ENCODE measurements around the gene DIS3L. TPM values are rescaled to one million over a fixed set of nuclear protein-coding genes. Genes with fewer than 3 reads are reported as not detected.

The DIS3L gene
- total and polyA plus RNA-seq, 2 of the 13 experiments (the other 11 are each of a cell fraction or from before 2014, with no cell fraction given), result 21.0 to 50.5 TPM

DNA sequence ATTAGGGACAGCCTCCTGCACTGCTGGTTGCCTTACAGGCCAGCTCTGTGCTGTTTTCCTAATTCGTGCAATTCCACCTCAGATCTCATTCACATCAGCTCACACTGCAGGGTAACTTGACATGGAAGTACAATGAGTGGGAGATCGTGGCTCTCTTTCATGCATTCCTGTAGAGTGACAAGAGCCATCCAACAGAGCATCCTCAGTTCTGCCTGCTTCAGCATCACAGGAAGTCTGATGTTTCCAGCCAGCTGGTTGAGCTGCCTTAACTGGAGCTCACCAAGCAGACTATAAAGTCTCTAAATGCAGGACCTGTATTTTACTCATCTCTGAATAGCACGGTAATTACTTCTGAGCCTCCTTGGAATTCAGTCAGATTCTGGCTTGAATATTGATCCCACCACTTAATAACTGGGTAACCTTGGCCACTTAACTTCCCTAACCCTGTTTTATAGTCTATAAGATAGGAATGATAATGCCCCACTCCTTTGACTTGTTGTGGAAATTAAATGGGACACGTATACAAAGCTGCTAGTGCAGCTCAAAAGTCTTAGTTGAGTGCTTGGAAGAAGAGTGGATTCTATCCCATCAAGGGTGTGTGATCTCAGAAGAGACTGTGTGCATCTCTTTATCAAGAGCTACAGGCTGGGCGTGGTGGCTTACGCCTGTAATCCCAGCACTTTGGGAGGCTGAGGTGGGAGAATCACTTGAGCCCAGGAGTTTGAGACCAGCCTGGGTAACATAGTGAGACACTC, 1.4 kb upstream of the DIS3L start (continued):
- TF ChIP-seq TSC22D2 (CRISPR knock-in tag; IDR thresholded peaks at IDR 0.05; ENCODE audit: borderline replicate concordance) (no peak), NCOA5 (CRISPR knock-in tag; IDR thresholded peaks at IDR 0.05) (no peak), ZNF441 (CRISPR knock-in tag; IDR thresholded peaks at IDR 0.05; ENCODE audit: borderline replicate concordance) (no peak), NFYC (CRISPR knock-in tag; IDR thresholded peaks at IDR 0.05) (no peak), SP1 (IDR thresholded peaks at IDR 0.05) (no peak), SP1 (CRISPR knock-in tag; IDR thresholded peaks at IDR 0.05) (no peak)
- TF ChIP-seq, protein P1, sequence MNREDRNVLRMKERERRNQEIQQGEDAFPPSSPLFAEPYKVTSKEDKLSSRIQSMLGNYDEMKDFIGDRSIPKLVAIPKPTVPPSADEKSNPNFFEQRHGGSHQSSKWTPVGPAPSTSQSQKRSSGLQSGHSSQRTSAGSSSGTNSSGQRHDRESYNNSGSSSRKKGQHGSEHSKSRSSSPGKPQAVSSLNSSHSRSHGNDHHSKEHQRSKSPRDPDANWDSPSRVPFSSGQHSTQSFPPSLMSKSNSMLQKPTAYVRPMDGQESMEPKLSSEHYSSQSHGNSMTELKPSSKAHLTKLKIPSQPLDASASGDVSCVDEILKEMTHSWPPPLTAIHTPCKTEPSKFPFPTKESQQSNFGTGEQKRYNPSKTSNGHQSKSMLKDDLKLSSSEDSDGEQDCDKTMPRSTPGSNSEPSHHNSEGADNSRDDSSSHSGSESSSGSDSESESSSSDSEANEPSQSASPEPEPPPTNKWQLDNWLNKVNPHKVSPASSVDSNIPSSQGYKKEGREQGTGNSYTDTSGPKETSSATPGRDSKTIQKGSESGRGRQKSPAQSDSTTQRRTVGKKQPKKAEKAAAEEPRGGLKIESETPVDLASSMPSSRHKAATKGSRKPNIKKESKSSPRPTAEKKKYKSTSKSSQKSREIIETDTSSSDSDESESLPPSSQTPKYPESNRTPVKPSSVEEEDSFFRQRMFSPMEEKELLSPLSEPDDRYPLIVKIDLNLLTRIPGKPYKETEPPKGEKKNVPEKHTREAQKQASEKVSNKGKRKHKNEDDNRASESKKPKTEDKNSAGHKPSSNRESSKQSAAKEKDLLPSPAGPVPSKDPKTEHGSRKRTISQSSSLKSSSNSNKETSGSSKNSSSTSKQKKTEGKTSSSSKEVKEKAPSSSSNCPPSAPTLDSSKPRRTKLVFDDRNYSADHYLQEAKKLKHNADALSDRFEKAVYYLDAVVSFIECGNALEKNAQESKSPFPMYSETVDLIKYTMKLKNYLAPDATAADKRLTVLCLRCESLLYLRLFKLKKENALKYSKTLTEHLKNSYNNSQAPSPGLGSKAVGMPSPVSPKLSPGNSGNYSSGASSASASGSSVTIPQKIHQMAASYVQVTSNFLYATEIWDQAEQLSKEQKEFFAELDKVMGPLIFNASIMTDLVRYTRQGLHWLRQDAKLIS (CRISPR knock-in tag; IDR thresholded peaks at IDR 0.05), result no peak
- TF ChIP-seq, protein P2, sequence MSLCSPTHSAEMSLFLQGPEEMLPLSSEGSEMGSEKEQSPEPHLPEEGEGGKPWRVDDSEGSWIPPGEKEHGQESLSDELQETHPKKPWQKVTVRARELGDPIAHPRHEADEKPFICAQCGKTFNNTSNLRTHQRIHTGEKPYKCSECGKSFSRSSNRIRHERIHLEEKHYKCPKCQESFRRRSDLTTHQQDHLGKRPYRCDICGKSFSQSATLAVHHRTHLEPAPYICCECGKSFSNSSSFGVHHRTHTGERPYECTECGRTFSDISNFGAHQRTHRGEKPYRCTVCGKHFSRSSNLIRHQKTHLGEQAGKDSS (CRISPR knock-in tag; IDR thresholded peaks at IDR 0.05; ENCODE audit: borderline replicate concordance, low read depth), result no peak

Measured in HepG2 (cell line).